Measurements from ENCODE around the gene THADA.
"Not testable (repeated sequence)": the region's sequence is repeated elsewhere in the genome, so short reads cannot be mapped to it uniquely, and the experiment has no call there.

The THADA gene

GRCh38 chr2:43595603-43596412 is at the start of gene THADA:
TSS of gene THADA (minus strand) at chr2:43596038. CDS start at chr2:43592392, 3,646 bp downstream.
- peak; percentile 95 for DNase-seq (ENCODE audit: low read depth)

GRCh38 chr2:43643680-43644079 is 47.8 kb upstream of the THADA start:
- DNase-seq (ENCODE audit: low read depth) = no peak

GRCh38 chr2:43642363-43642762 is 46.5 kb upstream of the THADA start:
- no peak for DNase-seq (ENCODE audit: low read depth)

GRCh38 chr2:43637030-43637803 is 41.4 kb upstream of the THADA start, which contains the start of gene PLEKHH2:
TSS of gene PLEKHH2 (plus strand) at chr2:43637260. CDS start at chr2:43644674, 7,414 bp downstream.
- peak; percentile 51 for DNase-seq (ENCODE audit: low read depth)

- no peak for DNase-seq (ENCODE audit: low read depth)
These were observed 40.8 kb upstream of the THADA start for GRCh38 chr2:43636621-43637020.

- not testable (repeated sequence) for DNase-seq (ENCODE audit: low read depth)
These were observed 40.3 kb upstream of the THADA start for GRCh38 chr2:43636153-43636552.

- DNase-seq (ENCODE audit: low read depth) = peak; percentile 37
These were observed 38.9 kb upstream of the THADA start for GRCh38 chr2:43634604-43635306.

GRCh38 chr2:43631618-43632317 is 35.9 kb upstream of the THADA start:
- no peak for DNase-seq (ENCODE audit: low read depth)

GRCh38 chr2:43622931-43623451 is 27.2 kb upstream of the THADA start:
- DNase-seq (ENCODE audit: low read depth) = no peak

- no peak for DNase-seq (ENCODE audit: low read depth)
These were observed 23.7 kb upstream of the THADA start for GRCh38 chr2:43619511-43619910.

GRCh38 chr2:43616967-43617680 is 21.3 kb upstream of the THADA start:
- DNase-seq (ENCODE audit: low read depth) = no peak

- DNase-seq (ENCODE audit: low read depth) = no peak
These were observed 17.1 kb upstream of the THADA start for GRCh38 chr2:43612944-43613343.

- DNase-seq (ENCODE audit: low read depth) = peak; percentile 20
These were observed 16.4 kb upstream of the THADA start for GRCh38 chr2:43611987-43612894.

GRCh38 chr2:43610361-43610760 is 14.5 kb upstream of the THADA start:
- no peak for DNase-seq (ENCODE audit: low read depth)

- DNase-seq (ENCODE audit: low read depth) = no peak
These were observed 13.6 kb upstream of the THADA start for GRCh38 chr2:43609290-43609918.

- DNase-seq (ENCODE audit: low read depth) = no peak
These were observed 10.0 kb upstream of the THADA start for GRCh38 chr2:43605851-43606250.

- DNase-seq (ENCODE audit: low read depth) = no peak
These were observed 9.3 kb upstream of the THADA start for GRCh38 chr2:43605079-43605655.

- DNase-seq (ENCODE audit: low read depth) = no peak
These were observed 8.8 kb upstream of the THADA start for GRCh38 chr2:43604674-43605073.

- DNase-seq (ENCODE audit: low read depth) = not testable (repeated sequence)
These were observed 4.8 kb upstream of the THADA start for GRCh38 chr2:43600596-43600995.
